A549 (cell line): Measurements from ENCODE around the gene ELAPOR1. TPM values are rescaled to one million over a fixed set of nuclear protein-coding genes. Genes with fewer than 3 reads are reported as not detected.
A peak's percentile ranks its signal among the peaks of the same experiment; 100 is the strongest.

ENCODE experiments used
- ATAC-seq, 2 experiments: fragments of 200-7000 bp in 1 of 2; fragments of >200 bp in 1 of 2; cut with Nextera tagmentation in 1 of 2; cut with Tn5 transposase in 1 of 2; 3 replicates each; pipeline versions ENCODE4 v1.8.0 to v1.9.1; 2018 to 2020; ENCODE audit warnings: mild to moderate bottlenecking in 1 of 2, moderate library complexity in 1 of 2
- CTCF ChIA-PET: fragments of 300-600 bp; sonication (Branson Sonifier 250); formaldehyde crosslinking; extraction: SDS; loops from one replicate; lab custom pipeline; 2021; ENCODE audit warnings: antibody characterized with exemption, inconsistent platforms; lab: Yijun Ruan, JAX
- POLR2A ChIA-PET: fragments of 350-600 bp; formaldehyde crosslinking; extraction: SDS; loops from one replicate; lab custom pipeline; 2021; ENCODE audit warnings: antibody characterized with exemption, inconsistent platforms; lab: Yijun Ruan, JAX
- DNase-seq, 2 experiments: peaks; one replicate each; pipeline versions ENCODE4 v3.0.0 to v3.0.0-alpha.2; 2011 to 2016; ENCODE audit warnings: low read depth in 1 of 2, low spot score in 1 of 2
- FAIRE-seq: peaks from 2 replicates; lab custom pipeline; 2011; peaks lifted over from hg19 to GRCh38; lab: Jason Lieb, UNC
- H3K27ac ChIP-seq, 2 experiments: fragments of >200 bp; sonication (Bioruptor Twin); formaldehyde crosslinking; 3 replicates each; pipeline ENCODE4 v1.5.1; 2016 to 2017
- H3K4me1 ChIP-seq: fragments of >200 bp; sonication (Bioruptor Twin); formaldehyde crosslinking; 3 replicates; pipeline ENCODE4 v1.6.1; 2016
- H3K4me2 ChIP-seq: fragments of >200 bp; sonication (Bioruptor Twin); formaldehyde crosslinking; 3 replicates; pipeline ENCODE4 v1.6.1; 2016
- H3K4me3 ChIP-seq: fragments of >200 bp; sonication (Bioruptor Twin); formaldehyde crosslinking; 3 replicates; pipeline ENCODE4 v1.5.1; 2016
- H3K9me3 ChIP-seq: fragments of >200 bp; sonication (Bioruptor Twin); formaldehyde crosslinking; 3 replicates; pipeline ENCODE4 v1.6.1; 2016
- BHLHE40 ChIP-seq: IDR thresholded peaks from 2 replicates; pipeline ENCODE4 v1.6.1; 2012; ENCODE audit warnings: low read depth, low read length, inconsistent platforms
- EHF ChIP-seq: fragments of 250-450 bp; sonication (Bioruptor Pico); IDR thresholded peaks from 2 replicates; pipeline ENCODE4 v1.5.0; 2020; ENCODE audit warnings: mild to moderate bottlenecking
- EHMT2 ChIP-seq: fragments of 200-600 bp; sonication (generic); IDR thresholded peaks from 2 replicates; pipeline ENCODE4 v1.6.1; 2016; ENCODE audit warnings: antibody characterized with exemption, low read depth, mild to moderate bottlenecking, moderate library complexity
- ELK1 ChIP-seq: fragments of 150-350 bp; IDR thresholded peaks from 2 replicates; pipeline ENCODE4 v1.6.1; 2014; ENCODE audit warnings: low read depth, mild to moderate bottlenecking, low read length
- HEYL ChIP-seq: fragments of 250-450 bp; sonication (Bioruptor Pico); IDR thresholded peaks from 2 replicates; pipeline ENCODE4 v1.8.0; 2021; ENCODE audit warnings: mild to moderate bottlenecking, moderate library complexity
- JUNB ChIP-seq: fragments of >200 bp; sonication (Bioruptor Twin); formaldehyde crosslinking; IDR thresholded peaks from 2 replicates; pipeline ENCODE4 v1.6.1; 2016
- NPAS2 ChIP-seq: fragments of 250-450 bp; sonication (Bioruptor Pico); IDR thresholded peaks from 2 replicates; pipeline ENCODE4 v1.8.0; 2022; ENCODE audit warnings: mild to moderate bottlenecking, moderate library complexity, borderline replicate concordance
- NR3C1 ChIP-seq: fragments of >200 bp; sonication (Bioruptor Twin); formaldehyde crosslinking; IDR thresholded peaks from 3 replicates; pipeline ENCODE4 v1.6.1; 2017
- PHF8 ChIP-seq: fragments of 200-600 bp; sonication (generic); IDR thresholded peaks from 2 replicates; pipeline ENCODE4 v1.6.1; 2016; ENCODE audit warnings: low read depth, mild to moderate bottlenecking, antibody characterized with exemption, moderate library complexity, borderline replicate concordance
- TFCP2L1 ChIP-seq: fragments of 250-450 bp; sonication (Bioruptor Pico); IDR thresholded peaks from 2 replicates; pipeline ENCODE4 v1.5.0; 2021; ENCODE audit warnings: mild to moderate bottlenecking
- ZC3H11A ChIP-seq: fragments of 450-650 bp; IDR thresholded peaks from 2 replicates; pipeline ENCODE4 v1.6.1; 2014; ENCODE audit warnings: antibody characterized with exemption, mild to moderate bottlenecking
- ZFP36 ChIP-seq: fragments of 450-650 bp; IDR thresholded peaks from 2 replicates; pipeline ENCODE4 v1.6.1; 2014; ENCODE audit warnings: borderline replicate concordance; ENCODE audit not compliant: partially characterized antibody
- ZNF302 ChIP-seq: fragments of 250-450 bp; sonication (Bioruptor Pico); IDR thresholded peaks from 2 replicates; pipeline ENCODE4 v1.9.0; 2021; ENCODE audit warnings: inconsistent platforms, mild to moderate bottlenecking, moderate library complexity
- WGBS: methylation state at CpG from one replicate; pipeline ENCODE4 v1.1.6; 2017; ENCODE audit errors: missing lambda C conversion rate; 5-methylcytosine and 5-hydroxymethylcytosine counted together
- polyA plus RNA-seq, 4 experiments: library from polyadenylated mRNA; depleted of rRNA in 3 of 4; stranded (reverse); fragments of >200 nt; fragmentation: RNase III in 1 of 4; extraction: RNeasy Plus Mini Kit Qiagen cat#74134 plus additional on column Dnase treatment in 1 of 4; gene quantifications; 2 replicates in 3 of 4; 3 replicates in 1 of 4; pipeline ENCODE4 v1.2.3, GENCODE V29; 2011 to 2017
- TF ChIP-seq, protein P1 (sequence below): IDR thresholded peaks from 2 replicates; pipeline ENCODE4 v1.6.1; 2012
- TF ChIP-seq, protein P2 (sequence below): IDR thresholded peaks from 2 replicates; pipeline ENCODE4 v1.6.1; 2012; ENCODE audit warnings: low read depth, borderline replicate concordance
- TF ChIP-seq, protein P3 (sequence below): IDR thresholded peaks from 2 replicates; pipeline ENCODE4 v1.6.1; 2012

ELAPOR1 gene
- polyA plus RNA-seq, 2 of the 4 experiments (the other 2 are of a cell fraction), result 0.37 to 0.56 TPM

- Histone ChIP-seq H3K4me1 (no peaks in the 10 kb centered on the region; the same call in 2 of the 3 replicates), H3K27ac (no peak overlapping the region), H3K4me2 (no peak overlapping the region), H3K4me3 (no peak overlapping the region), H3K9me3 (no peaks in the 10 kb centered on the region)
- CTCF ChIA-PET, result interaction anchor here (3.2 kb wide), 1 partner anchor 10 kb away, joined by 13 read pairs; no protein-coding TSS in a partner anchor
- no peak for DNase-seq
- TF ChIP-seq HEYL (CRISPR knock-in tag) (no peak), ZC3H11A (no peak)
- POLR2A ChIA-PET, result no interaction called here
- FAIRE-seq, result no peak
- ATAC-seq, result no peak
- 80% methylated on average over 1 of the region's 1 CpG for WGBS
These were observed 35.6 kb upstream of the ELAPOR1 start for GRCh38 chr1:109078317-109078716.

GRCh38 chr1:109079240-109079622 lies 34.7 kb upstream of the ELAPOR1 start:
- peak overlapping the region; percentile 65 to 84; a peak in 5 of 6 replicates for H3K27ac ChIP-seq
- CTCF ChIA-PET, result interaction anchor here (3.2 kb wide), 1 partner anchor 9 kb away, joined by 13 read pairs; no protein-coding TSS in a partner anchor
- 93% methylated on average over 2 of the region's 2 CpGs for WGBS

GRCh38 chr1:109080441-109081082 lies 33.4 kb upstream of the ELAPOR1 start:
- 78% methylated on average over 5 of the region's 5 CpGs for WGBS
- no peak for ATAC-seq
- Histone ChIP-seq H3K4me3 (no peak overlapping the region), H3K27ac (peak overlapping the region; percentile 65 to 84; a peak in 5 of 6 replicates), H3K4me2 (peak overlapping the region; percentile 59; the same call in 2 of the 3 replicates), H3K9me3 (no peaks in the 10 kb centered on the region), H3K4me1 (no peaks in the 10 kb centered on the region; the same call in 2 of the 3 replicates)
- CTCF ChIA-PET, result interaction anchor here (3.2 kb wide), 1 partner anchor 8 kb away, joined by 13 read pairs; no protein-coding TSS in a partner anchor
- POLR2A ChIA-PET, result interaction anchor here (0.8 kb wide), 1 partner anchor 118 kb away, joined by 3 read pairs; the partner anchor contains the start of gene CLCC1
- DNase-seq, result no peak
- no peak for TF ChIP-seq BHLHE40
- no peak for FAIRE-seq

More at GRCh38 chr1:109079240-109079622, 34.7 kb upstream of the ELAPOR1 start:
- TF ChIP-seq NPAS2 (CRISPR knock-in tag) (no peak), PHF8 (no peak), TFCP2L1 (no peak), ELK1 (no peak), ZFP36 (no peak), ZNF302 (CRISPR knock-in tag) (no peak)
- TF ChIP-seq, protein P1, sequence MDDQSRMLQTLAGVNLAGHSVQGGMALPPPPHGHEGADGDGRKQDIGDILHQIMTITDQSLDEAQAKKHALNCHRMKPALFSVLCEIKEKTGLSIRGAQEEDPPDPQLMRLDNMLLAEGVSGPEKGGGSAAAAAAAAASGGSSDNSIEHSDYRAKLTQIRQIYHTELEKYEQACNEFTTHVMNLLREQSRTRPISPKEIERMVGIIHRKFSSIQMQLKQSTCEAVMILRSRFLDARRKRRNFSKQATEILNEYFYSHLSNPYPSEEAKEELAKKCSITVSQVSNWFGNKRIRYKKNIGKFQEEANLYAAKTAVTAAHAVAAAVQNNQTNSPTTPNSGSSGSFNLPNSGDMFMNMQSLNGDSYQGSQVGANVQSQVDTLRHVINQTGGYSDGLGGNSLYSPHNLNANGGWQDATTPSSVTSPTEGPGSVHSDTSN, result no peak
- Histone ChIP-seq H3K4me3 (no peak overlapping the region), H3K4me2 (peak overlapping the region; percentile 59), H3K4me1 (no peaks in the 10 kb centered on the region; the same call in 2 of the 3 replicates), H3K9me3 (no peaks in the 10 kb centered on the region)
- POLR2A ChIA-PET, result no interaction called here
- no peak for DNase-seq
- FAIRE-seq, result no peak
- no peak for ATAC-seq

- Histone ChIP-seq H3K9me3 (no peaks in the 10 kb centered on the region), H3K4me3 (no peak overlapping the region), H3K27ac (no peak overlapping the region), H3K4me1 (no peaks in the 10 kb centered on the region), H3K4me2 (no peak overlapping the region)
- WGBS, result 89% methylated on average over 3 of the region's 3 CpGs
- ATAC-seq (no peak), FAIRE-seq (no peak), DNase-seq (no peak)
- TF ChIP-seq, protein P2, sequence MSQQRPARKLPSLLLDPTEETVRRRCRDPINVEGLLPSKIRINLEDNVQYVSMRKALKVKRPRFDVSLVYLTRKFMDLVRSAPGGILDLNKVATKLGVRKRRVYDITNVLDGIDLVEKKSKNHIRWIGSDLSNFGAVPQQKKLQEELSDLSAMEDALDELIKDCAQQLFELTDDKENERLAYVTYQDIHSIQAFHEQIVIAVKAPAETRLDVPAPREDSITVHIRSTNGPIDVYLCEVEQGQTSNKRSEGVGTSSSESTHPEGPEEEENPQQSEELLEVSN, result no peak
- no peak for TF ChIP-seq EHF (CRISPR knock-in tag)
- TF ChIP-seq NR3C1, result no peak
- no peak for TF ChIP-seq PHF8
- no peak for TF ChIP-seq EHMT2
- TF ChIP-seq, protein P3, sequence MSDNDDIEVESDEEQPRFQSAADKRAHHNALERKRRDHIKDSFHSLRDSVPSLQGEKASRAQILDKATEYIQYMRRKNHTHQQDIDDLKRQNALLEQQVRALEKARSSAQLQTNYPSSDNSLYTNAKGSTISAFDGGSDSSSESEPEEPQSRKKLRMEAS, result no peak
- no peak for TF ChIP-seq JUNB
- ChIA-PET CTCF (interaction anchor here (0.6 to 2.1 kb wide), 4 partner anchors 14 to 29 kb away, joined by 3 to 7 read pairs (median 4); a partner anchor contains a TSS), POLR2A (no interaction called here)
These were observed 30.4 kb upstream of the ELAPOR1 start for GRCh38 chr1:109083501-109083900.
